KMS-11 (cell line): ENCODE data around the gene CD101.

Source experiments
- H2AFZ ChIP-seq: fragments of 200-600 bp; sonication (generic); 2 replicates; pipeline ENCODE4 v1.6.1; 2016; ENCODE audit warnings: antibody characterized with exemption, mixed run types, low read depth
- H3K27ac ChIP-seq: fragments of 200-600 bp; sonication (generic); 2 replicates; pipeline ENCODE4 v1.6.1; 2016; ENCODE audit warnings: mild to moderate bottlenecking, mixed run types
- H3K27me3 ChIP-seq: fragments of 200-600 bp; sonication (generic); 2 replicates; pipeline ENCODE4 v1.6.1; 2017; ENCODE audit warnings: mild to moderate bottlenecking, low read depth, mixed run types, moderate library complexity; ENCODE audit not compliant: insufficient read depth
- H3K36me3 ChIP-seq: fragments of 200-600 bp; sonication (generic); 2 replicates; pipeline ENCODE4 v1.6.1; 2017; ENCODE audit warnings: mild to moderate bottlenecking, mixed run types; ENCODE audit not compliant: insufficient read depth
- H3K4me1 ChIP-seq: fragments of 200-600 bp; sonication (generic); 2 replicates; pipeline ENCODE4 v1.6.1; 2016; ENCODE audit warnings: mild to moderate bottlenecking, low read depth, mixed run types; ENCODE audit not compliant: poor library complexity, severe bottlenecking
- H3K4me2 ChIP-seq: fragments of 200-600 bp; sonication (generic); 2 replicates; pipeline ENCODE4 v1.7.0; 2016; ENCODE audit warnings: mild to moderate bottlenecking, mixed run types
- H3K4me3 ChIP-seq: fragments of 200-600 bp; sonication (generic); IDR thresholded peaks from 2 replicates; pipeline ENCODE4 v1.6.1; 2017; ENCODE audit warnings: low read depth, low read length, mixed read lengths; ENCODE audit not compliant: insufficient read depth
- H3K79me2 ChIP-seq: fragments of 200-600 bp; sonication (generic); 2 replicates; pipeline ENCODE4 v1.6.1; 2016; ENCODE audit warnings: low read depth, mixed run types; ENCODE audit not compliant: insufficient read depth
- H3K9ac ChIP-seq: fragments of 200-600 bp; sonication (generic); 2 replicates; pipeline ENCODE4 v1.6.1; 2016; ENCODE audit warnings: mild to moderate bottlenecking, mixed run types
- H4K20me1 ChIP-seq: fragments of 200-600 bp; sonication (generic); 2 replicates; pipeline ENCODE4 v1.6.1; 2016; ENCODE audit warnings: mild to moderate bottlenecking, mixed run types; ENCODE audit not compliant: insufficient read depth
- TF ChIP-seq, protein P1 (sequence below): fragments of 200-600 bp; sonication (generic); conservative IDR thresholded peaks from 2 replicates; pipeline ENCODE4 v1.6.1; 2017; ENCODE audit warnings: low read depth, mild to moderate bottlenecking, antibody characterized with exemption, low read length, moderate library complexity, mixed read lengths

CD101 gene

DNA sequence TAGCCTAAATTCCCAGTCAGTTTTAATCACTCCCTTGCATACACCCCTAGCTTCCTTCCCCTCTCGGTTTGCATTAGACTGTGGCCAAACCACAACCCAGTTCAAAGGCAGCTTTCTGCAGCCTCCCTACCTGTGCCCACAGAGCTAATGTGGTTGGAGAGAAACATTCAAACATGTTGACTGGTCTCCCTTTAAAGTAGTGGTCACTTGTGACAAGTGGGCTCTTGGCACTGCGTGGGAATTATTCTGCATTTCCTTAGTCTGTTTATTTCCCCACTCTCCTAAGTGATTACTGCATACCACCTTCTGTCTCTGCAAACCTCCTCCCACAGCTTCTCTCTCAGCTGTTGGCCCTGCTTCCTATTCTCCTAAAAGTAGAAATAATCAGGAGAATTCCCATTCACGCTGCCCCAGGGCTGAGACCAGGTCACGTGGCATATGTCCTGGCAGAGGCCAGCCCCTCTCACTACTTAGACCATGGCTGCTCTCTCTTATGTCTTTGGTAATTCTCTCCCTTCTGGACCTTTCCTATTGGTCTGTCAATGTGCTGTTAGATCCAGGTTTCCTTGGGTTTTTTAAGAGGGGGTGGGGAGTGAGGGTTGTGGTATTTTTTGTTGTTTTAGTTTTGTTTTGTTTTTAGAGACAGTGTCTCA is 38.4 kb upstream of the CD101 start:
- no peak overlapping the region for H3K4me2 ChIP-seq
- no peaks in the 10 kb centered on the region for H3K79me2 ChIP-seq
- no peak overlapping the region for H3K9ac ChIP-seq
- H3K4me3 ChIP-seq = no peak overlapping the region
- H3K36me3 ChIP-seq = no peaks in the 10 kb centered on the region
- no peaks in the 10 kb centered on the region for H4K20me1 ChIP-seq
- H2AFZ ChIP-seq = no peak overlapping the region
- no peak overlapping the region for H3K27ac ChIP-seq
- H3K27me3 ChIP-seq = no peaks in the 10 kb centered on the region
- H3K4me1 ChIP-seq = no peaks in the 10 kb centered on the region
- TF ChIP-seq, protein P1, sequence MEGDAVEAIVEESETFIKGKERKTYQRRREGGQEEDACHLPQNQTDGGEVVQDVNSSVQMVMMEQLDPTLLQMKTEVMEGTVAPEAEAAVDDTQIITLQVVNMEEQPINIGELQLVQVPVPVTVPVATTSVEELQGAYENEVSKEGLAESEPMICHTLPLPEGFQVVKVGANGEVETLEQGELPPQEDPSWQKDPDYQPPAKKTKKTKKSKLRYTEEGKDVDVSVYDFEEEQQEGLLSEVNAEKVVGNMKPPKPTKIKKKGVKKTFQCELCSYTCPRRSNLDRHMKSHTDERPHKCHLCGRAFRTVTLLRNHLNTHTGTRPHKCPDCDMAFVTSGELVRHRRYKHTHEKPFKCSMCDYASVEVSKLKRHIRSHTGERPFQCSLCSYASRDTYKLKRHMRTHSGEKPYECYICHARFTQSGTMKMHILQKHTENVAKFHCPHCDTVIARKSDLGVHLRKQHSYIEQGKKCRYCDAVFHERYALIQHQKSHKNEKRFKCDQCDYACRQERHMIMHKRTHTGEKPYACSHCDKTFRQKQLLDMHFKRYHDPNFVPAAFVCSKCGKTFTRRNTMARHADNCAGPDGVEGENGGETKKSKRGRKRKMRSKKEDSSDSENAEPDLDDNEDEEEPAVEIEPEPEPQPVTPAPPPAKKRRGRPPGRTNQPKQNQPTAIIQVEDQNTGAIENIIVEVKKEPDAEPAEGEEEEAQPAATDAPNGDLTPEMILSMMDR = no peak

DNA sequence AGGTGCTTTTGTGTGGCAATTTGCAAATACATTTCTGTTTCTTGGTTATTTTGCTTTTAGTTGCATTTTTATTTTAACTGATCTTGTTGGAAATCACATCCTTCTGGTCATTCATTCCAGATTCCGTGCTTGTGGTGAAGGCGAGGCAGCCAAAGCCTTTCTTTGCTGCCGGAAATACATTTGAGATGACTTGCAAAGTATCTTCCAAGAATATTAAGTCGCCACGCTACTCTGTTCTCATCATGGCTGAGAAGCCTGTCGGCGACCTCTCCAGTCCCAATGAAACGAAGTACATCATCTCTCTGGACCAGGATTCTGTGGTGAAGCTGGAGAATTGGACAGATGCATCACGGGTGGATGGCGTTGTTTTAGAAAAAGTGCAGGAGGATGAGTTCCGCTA is 34.8 kb upstream of the CD101 start:
- Histone ChIP-seq H3K27me3 (no peaks in the 10 kb centered on the region), H3K4me2 (no peak overlapping the region), H3K36me3 (no peaks in the 10 kb centered on the region), H3K4me1 (no peaks in the 10 kb centered on the region), H3K27ac (no peak overlapping the region), H4K20me1 (no peaks in the 10 kb centered on the region), H3K4me3 (no peak overlapping the region), H3K9ac (no peak overlapping the region), H3K79me2 (no peaks in the 10 kb centered on the region), H2AFZ (no peak overlapping the region)
- TF ChIP-seq, protein P1 = no peak

DNA sequence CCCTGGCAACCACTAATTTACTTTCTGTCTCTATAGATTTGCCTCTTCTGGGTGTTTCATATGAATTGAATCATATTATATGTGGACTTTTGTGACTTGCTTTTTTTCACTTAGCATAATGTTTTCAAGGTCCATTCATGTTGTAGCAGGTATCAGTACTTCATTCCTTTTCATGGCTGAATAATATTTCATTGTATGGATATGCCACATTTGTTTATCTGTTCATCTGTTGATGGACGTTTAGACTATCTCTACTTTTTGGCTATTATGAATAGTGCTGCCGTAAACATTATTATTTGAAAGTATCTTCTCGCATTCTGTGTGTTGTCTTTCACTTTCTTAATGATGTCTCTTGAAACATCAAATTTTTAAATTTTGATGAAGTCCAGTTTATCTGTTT is 32.8 kb upstream of the CD101 start:
- no peak overlapping the region for H3K9ac ChIP-seq
- H4K20me1 ChIP-seq = no peaks in the 10 kb centered on the region
- H3K4me2 ChIP-seq = no peak overlapping the region
- no peak overlapping the region for H3K4me3 ChIP-seq
- no peak overlapping the region for H3K27ac ChIP-seq
- H3K4me1 ChIP-seq = no peaks in the 10 kb centered on the region
- no peaks in the 10 kb centered on the region for H3K27me3 ChIP-seq
- H2AFZ ChIP-seq = no peak overlapping the region
- TF ChIP-seq, protein P1 = no peak
- no peaks in the 10 kb centered on the region for H3K79me2 ChIP-seq
- no peaks in the 10 kb centered on the region for H3K36me3 ChIP-seq

DNA sequence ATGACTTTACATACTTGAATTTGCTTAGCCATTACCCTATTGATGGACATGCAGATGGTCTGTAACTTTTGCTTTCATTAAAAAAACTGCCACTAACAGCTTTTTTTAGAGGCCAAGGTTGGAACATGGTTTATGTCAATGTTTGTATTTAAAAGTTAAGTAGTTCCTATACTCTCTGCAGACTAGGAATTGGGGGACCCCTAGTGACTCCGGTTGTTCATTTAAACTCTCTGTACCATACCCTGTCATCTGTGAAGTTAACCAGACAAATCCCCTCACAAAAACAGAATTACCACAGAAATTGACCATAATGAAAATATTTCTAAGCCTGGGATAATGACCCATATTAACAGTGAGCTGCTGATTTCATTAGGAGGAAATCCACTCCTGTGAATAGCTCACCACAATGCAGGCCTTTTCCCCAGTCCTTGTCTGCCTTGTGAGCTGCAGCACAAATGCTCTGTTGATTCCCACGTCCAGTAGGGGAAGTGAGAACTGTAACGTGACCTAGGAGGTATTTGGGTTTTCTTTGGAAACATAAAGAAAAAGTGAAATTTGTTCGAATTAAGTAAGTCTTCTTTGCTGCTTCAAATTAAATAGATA is 30.2 kb upstream of the CD101 start:
- H2AFZ ChIP-seq = no peak overlapping the region
- no peak overlapping the region for H3K4me2 ChIP-seq
- no peaks in the 10 kb centered on the region for H3K79me2 ChIP-seq
- no peak overlapping the region for H3K27ac ChIP-seq
- H3K36me3 ChIP-seq = no peaks in the 10 kb centered on the region
- H4K20me1 ChIP-seq = no peaks in the 10 kb centered on the region
- TF ChIP-seq, protein P1 = no peak
- no peak overlapping the region for H3K9ac ChIP-seq
- no peak overlapping the region for H3K4me3 ChIP-seq
- H3K4me1 ChIP-seq = no peaks in the 10 kb centered on the region
- no peaks in the 10 kb centered on the region for H3K27me3 ChIP-seq
